Measurements from ENCODE around the gene NPHP4.

The NPHP4 gene

GRCh38 chr1:5844442-5844841 lies 147.8 kb downstream of the NPHP4 start:
- no peak for DNase-seq

- DNase-seq = no peak
These were observed 148.6 kb downstream of the NPHP4 start for GRCh38 chr1:5843521-5844096.

GRCh38 chr1:5842679-5843078 lies 149.5 kb downstream of the NPHP4 start:
- DNase-seq = no peak

GRCh38 chr1:5840551-5841001 lies 151.6 kb downstream of the NPHP4 start:
- DNase-seq = no peak

GRCh38 chr1:5839881-5840550 lies 152.2 kb downstream of the NPHP4 start:
- no peak for DNase-seq

- DNase-seq = no peak
These were observed 152.9 kb downstream of the NPHP4 start for GRCh38 chr1:5839161-5839880.

- no peak for DNase-seq
These were observed 154.1 kb downstream of the NPHP4 start for GRCh38 chr1:5837976-5838653.

- DNase-seq = no peak
These were observed 155.3 kb downstream of the NPHP4 start for GRCh38 chr1:5836776-5837440.

GRCh38 chr1:5835179-5835562 lies 157.1 kb downstream of the NPHP4 start:
- no peak for DNase-seq

- no peak for DNase-seq
These were observed 157.6 kb downstream of the NPHP4 start for GRCh38 chr1:5834477-5835178.

- no peak for DNase-seq
These were observed 158.3 kb downstream of the NPHP4 start for GRCh38 chr1:5833911-5834310.

GRCh38 chr1:5832916-5833895 lies 159.0 kb downstream of the NPHP4 start:
- no peak for DNase-seq

- DNase-seq = no peak
These were observed 160.5 kb downstream of the NPHP4 start for GRCh38 chr1:5831600-5832335.

GRCh38 chr1:5830771-5831599 lies 161.2 kb downstream of the NPHP4 start:
- no peak for DNase-seq

GRCh38 chr1:5829414-5829813 lies 162.8 kb downstream of the NPHP4 start:
- DNase-seq = no peak

- no peak for DNase-seq
These were observed 163.8 kb downstream of the NPHP4 start for GRCh38 chr1:5828308-5828935.

GRCh38 chr1:5827516-5827915 lies 164.7 kb downstream of the NPHP4 start:
- DNase-seq = no peak

- DNase-seq = no peak
These were observed 165.6 kb downstream of the NPHP4 start for GRCh38 chr1:5826601-5827000.

- no peak for DNase-seq
These were observed 169.5 kb downstream of the NPHP4 start for GRCh38 chr1:5822726-5823125.
